Ovary (tissue), 3 donors: ENCODE data around the gene LGI4.

Experiments
- CTCF ChIP-seq, 3 donors: fragments of 450-650 bp in 2 of 3; fragments of 200-600 bp in 1 of 3; IDR thresholded peaks; one replicate each; pipeline versions ENCODE4 v1.5.1 to v1.8.0; 2016 to 2022; ENCODE audit warnings: antibody characterized with exemption in 3 of 3, mild to moderate bottlenecking in 1 of 3
- POLR2A ChIP-seq: fragments of 450-650 bp; IDR thresholded peaks from one replicate; pipeline ENCODE4 v1.6.1; 2017; ENCODE audit warnings: antibody characterized with exemption, mild to moderate bottlenecking, moderate library complexity
- donor health status: DM: no; HTN: no; CAD: no.

- no peak for TF ChIP-seq CTCF (IDR thresholded peaks at IDR 0.05)
- TF ChIP-seq POLR2A, result no peak
These were observed 54.2 kb downstream of the LGI4 start for GRCh38 chr19:35080613-35081170.
